PFSK-1 (cell line): ENCODE data around the gene TRPM5.

Source experiments
- POLR2AphosphoS5 ChIP-seq: IDR thresholded peaks from 2 replicates; pipeline ENCODE4 v1.6.1; 2012; ENCODE audit warnings: low read depth, mild to moderate bottlenecking, control low read depth, low read length, moderate library complexity
- TF ChIP-seq, protein P1 (sequence below), 2 experiments: IDR thresholded peaks; 2 replicates each; pipeline versions ENCODE4 v1.6.1 to v1.8.0; 2011 to 2012; ENCODE audit warnings: low read depth in 2 of 2, low read length in 2 of 2, control low read depth in 1 of 2, inconsistent platforms in 1 of 2, mild to moderate bottlenecking in 1 of 2, moderate library complexity in 1 of 2; ENCODE audit not compliant: insufficient read depth in 1 of 2

GRCh38 chr11:2399488-2400068, 44.7 kb downstream of the TRPM5 start:
- TF ChIP-seq POLR2AphosphoS5 = no peak
- TF ChIP-seq, protein P1, sequence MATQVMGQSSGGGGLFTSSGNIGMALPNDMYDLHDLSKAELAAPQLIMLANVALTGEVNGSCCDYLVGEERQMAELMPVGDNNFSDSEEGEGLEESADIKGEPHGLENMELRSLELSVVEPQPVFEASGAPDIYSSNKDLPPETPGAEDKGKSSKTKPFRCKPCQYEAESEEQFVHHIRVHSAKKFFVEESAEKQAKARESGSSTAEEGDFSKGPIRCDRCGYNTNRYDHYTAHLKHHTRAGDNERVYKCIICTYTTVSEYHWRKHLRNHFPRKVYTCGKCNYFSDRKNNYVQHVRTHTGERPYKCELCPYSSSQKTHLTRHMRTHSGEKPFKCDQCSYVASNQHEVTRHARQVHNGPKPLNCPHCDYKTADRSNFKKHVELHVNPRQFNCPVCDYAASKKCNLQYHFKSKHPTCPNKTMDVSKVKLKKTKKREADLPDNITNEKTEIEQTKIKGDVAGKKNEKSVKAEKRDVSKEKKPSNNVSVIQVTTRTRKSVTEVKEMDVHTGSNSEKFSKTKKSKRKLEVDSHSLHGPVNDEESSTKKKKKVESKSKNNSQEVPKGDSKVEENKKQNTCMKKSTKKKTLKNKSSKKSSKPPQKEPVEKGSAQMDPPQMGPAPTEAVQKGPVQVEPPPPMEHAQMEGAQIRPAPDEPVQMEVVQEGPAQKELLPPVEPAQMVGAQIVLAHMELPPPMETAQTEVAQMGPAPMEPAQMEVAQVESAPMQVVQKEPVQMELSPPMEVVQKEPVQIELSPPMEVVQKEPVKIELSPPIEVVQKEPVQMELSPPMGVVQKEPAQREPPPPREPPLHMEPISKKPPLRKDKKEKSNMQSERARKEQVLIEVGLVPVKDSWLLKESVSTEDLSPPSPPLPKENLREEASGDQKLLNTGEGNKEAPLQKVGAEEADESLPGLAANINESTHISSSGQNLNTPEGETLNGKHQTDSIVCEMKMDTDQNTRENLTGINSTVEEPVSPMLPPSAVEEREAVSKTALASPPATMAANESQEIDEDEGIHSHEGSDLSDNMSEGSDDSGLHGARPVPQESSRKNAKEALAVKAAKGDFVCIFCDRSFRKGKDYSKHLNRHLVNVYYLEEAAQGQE (IDR thresholded peaks at IDR 0.05; ENCODE audit: insufficient read depth in 1 of 2, low read depth in 2 of 2, low read length in 2 of 2) = no peak
